Activated CD8-positive, alpha-beta memory T cell treated with anti-CD3 and anti-CD28 coated beads, Interleukin-2, amount 50 U/mL, for 48 hours (primary cell): ENCODE measurements around the gene TMEM30A.

Source experiments
- DNase-seq: peaks from one replicate; pipeline ENCODE4 v3.0.0-alpha.2; 2020

The TMEM30A gene

GRCh38 chr6:75261299-75261698 is 23.3 kb downstream of the TMEM30A start:
- no peak for DNase-seq

- no peak for DNase-seq
Measured at GRCh38 chr6:75257343-75258087, 27.1 kb downstream of the TMEM30A start.

GRCh38 chr6:75250552-75250951 is 34.0 kb downstream of the TMEM30A start:
- no peak for DNase-seq

- no peak for DNase-seq
Measured at GRCh38 chr6:75249837-75250236, 34.8 kb downstream of the TMEM30A start.

- DNase-seq, result no peak
Measured at GRCh38 chr6:75246386-75246785, 38.2 kb downstream of the TMEM30A start.

- DNase-seq, result no peak
Measured at GRCh38 chr6:75244063-75244584, 40.5 kb downstream of the TMEM30A start.

- peak; percentile 89 for DNase-seq
Measured at GRCh38 chr6:75243333-75244062, 41.1 kb downstream of the TMEM30A start, which contains the start of gene COX7A2. Gene COX7A2 (minus strand): TSS chr6:75243801. CDS start chr6:75243734, 67 bp downstream.

GRCh38 chr6:75236630-75237029 is 48.0 kb downstream of the TMEM30A start:
- DNase-seq, result no peak

GRCh38 chr6:75235271-75235670 is 49.3 kb downstream of the TMEM30A start:
- no peak for DNase-seq

GRCh38 chr6:75234126-75234865 is 50.3 kb downstream of the TMEM30A start:
- DNase-seq, result no peak

GRCh38 chr6:75233092-75233615 is 51.4 kb downstream of the TMEM30A start:
- no peak for DNase-seq

- DNase-seq, result no peak
Measured at GRCh38 chr6:75230484-75231325, 53.9 kb downstream of the TMEM30A start.

- no peak for DNase-seq
Measured at GRCh38 chr6:75224303-75224926, 60.2 kb downstream of the TMEM30A start.

- DNase-seq, result no peak
Measured at GRCh38 chr6:75223428-75223827, 61.2 kb downstream of the TMEM30A start.

- DNase-seq, result no peak
Measured at GRCh38 chr6:75222261-75222660, 62.3 kb downstream of the TMEM30A start.

- no peak for DNase-seq
Measured at GRCh38 chr6:75221116-75221515, 63.5 kb downstream of the TMEM30A start.

- no peak for DNase-seq
Measured at GRCh38 chr6:75220357-75220756, 64.2 kb downstream of the TMEM30A start.

- DNase-seq, result no peak
Measured at GRCh38 chr6:75219263-75219662, 65.3 kb downstream of the TMEM30A start.

- DNase-seq, result no peak
Measured at GRCh38 chr6:75217193-75217592, 67.4 kb downstream of the TMEM30A start.

- no peak for DNase-seq
Measured at GRCh38 chr6:75215291-75215690, 69.3 kb downstream of the TMEM30A start.

- DNase-seq, result no peak
Measured at GRCh38 chr6:75213732-75214131, 70.9 kb downstream of the TMEM30A start.

- DNase-seq, result no peak
Measured at GRCh38 chr6:75213112-75213511, 71.5 kb downstream of the TMEM30A start.
